ENCODE results near the gene ASAP3. TPM values are rescaled to one million over a fixed set of nuclear protein-coding genes. Genes with fewer than 3 reads are reported as not detected.

Gene ASAP3
- total RNA-seq, 1 experiment from 2014 or later = 71.2 TPM

GRCh38 chr1:23502951-23503350 lies 19.0 kb upstream of the ASAP3 start:
- POLR2A ChIA-PET = no interaction called here
- Mint-ChIP-seq H3K4me1 (peaks cover 13% of the 10 kb centered on the region), H3K36me3 (no peaks in the 10 kb centered on the region), H3K4me3 (no peak overlapping the region), H3K27ac (no peak overlapping the region), H3K27me3 (ENCODE audit: low read depth) (no peaks in the 10 kb centered on the region; the same call in none of the 2 replicates), H3K9me3 (no peaks in the 10 kb centered on the region)
- no peak for ATAC-seq
- DNase-seq (ENCODE audit: low spot score) = no peak
- TF ChIP-seq ZNF532 (CRISPR knock-in tag; IDR thresholded peaks at IDR 0.05; ENCODE audit: borderline replicate concordance) (no peak), PRDM15 (CRISPR knock-in tag; IDR thresholded peaks at IDR 0.05) (no peak), MYBL2 (CRISPR knock-in tag; IDR thresholded peaks at IDR 0.05) (no peak), ZNF512 (CRISPR knock-in tag; IDR thresholded peaks at IDR 0.05; ENCODE audit: borderline replicate concordance) (no peak), RELA (CRISPR knock-in tag; IDR thresholded peaks at IDR 0.05; ENCODE audit: borderline replicate concordance) (no peak), ZNF263 (CRISPR knock-in tag; IDR thresholded peaks at IDR 0.05; ENCODE audit: low read depth) (no peak), ZNF671 (CRISPR knock-in tag; IDR thresholded peaks at IDR 0.05) (no peak), RORB (CRISPR knock-in tag; IDR thresholded peaks at IDR 0.05) (no peak), ZBTB21 (CRISPR knock-in tag; IDR thresholded peaks at IDR 0.05; ENCODE audit: borderline replicate concordance) (no peak), JUN (CRISPR knock-in tag; IDR thresholded peaks at IDR 0.05) (no peak), USF1 (CRISPR knock-in tag; IDR thresholded peaks at IDR 0.05) (no peak), SMAD3 (CRISPR knock-in tag; IDR thresholded peaks at IDR 0.05; ENCODE audit: borderline replicate concordance) (no peak), FOXP1 (CRISPR knock-in tag; IDR thresholded peaks at IDR 0.05; ENCODE audit: borderline replicate concordance) (no peak), ZNF232 (CRISPR knock-in tag; IDR thresholded peaks at IDR 0.05) (no peak), GTF2I (CRISPR knock-in tag; conservative IDR thresholded peaks at IDR 0.05) (no peak), KAT7 (CRISPR knock-in tag; IDR thresholded peaks at IDR 0.05; ENCODE audit: borderline replicate concordance) (no peak)
- CTCF ChIA-PET = interaction anchor here (0.5 to 10.7 kb wide), 2 partner anchors 33 to 38 kb away, joined by 3 to 220 read pairs; no protein-coding TSS in a partner anchor

- ChIA-PET CTCF (interaction anchor here (0.8 to 10.7 kb wide), 3 partner anchors 40 to 524 kb away, joined by 3 to 220 read pairs (median 3); no protein-coding TSS in a partner anchor), POLR2A (no interaction called here)
- TF ChIP-seq E2F1 (CRISPR knock-in tag; IDR thresholded peaks at IDR 0.05) (no peak), TEAD4 (CRISPR knock-in tag; IDR thresholded peaks at IDR 0.05) (no peak)
- H3K27ac Mint-ChIP-seq = no peak overlapping the region
- ATAC-seq (no peak), DNase-seq (ENCODE audit: low spot score) (no peak)
- peaks cover 13% of the 10 kb centered on the region for H3K4me1 Mint-ChIP-seq
- H3K9me3 Mint-ChIP-seq = no peaks in the 10 kb centered on the region
- no peaks in the 10 kb centered on the region; the same call in none of the 2 replicates for H3K27me3 Mint-ChIP-seq (ENCODE audit: low read depth)
- no peaks in the 10 kb centered on the region for H3K36me3 Mint-ChIP-seq
- no peak overlapping the region for H3K4me3 Mint-ChIP-seq
Measured at GRCh38 chr1:23500466-23500865, 16.5 kb upstream of the ASAP3 start.

Data from WTC11 (cell line).